GM12878 (cell line): ENCODE measurements around the gene SHB. TPM values are rescaled to one million over a fixed set of nuclear protein-coding genes. Genes with fewer than 3 reads are reported as not detected.

Experiments
- ATAC-seq: fragments of 200-7000 bp; cut with Tn5 transposase; 3 replicates; pipeline ENCODE4 v1.9.1; 2020; ENCODE audit warnings: mild to moderate bottlenecking, moderate library complexity
- BruUV-seq: library from RNA; stranded (reverse); fragments of 400-500 nt; replicated peaks from 2 replicates; lab custom pipeline; 2021; lab: Mats Ljungman, UMichigan
- CTCF ChIA-PET: fragments of 300-600 bp; sonication (Branson Sonifier 250); formaldehyde crosslinking; extraction: SDS; loops from one replicate; lab custom pipeline; 2021; ENCODE audit warnings: inconsistent platforms; lab: Yijun Ruan, JAX
- POLR2A ChIA-PET: fragments of 350-600 bp; formaldehyde crosslinking; extraction: SDS; loops from one replicate; lab custom pipeline; 2021; ENCODE audit warnings: inconsistent platforms; lab: Charles Lee
- RAD21 ChIA-PET: fragments of 300-600 bp; sonication (Branson Sonifier 250); formaldehyde crosslinking; loops from one replicate; lab custom pipeline; 2023; ENCODE audit warnings: antibody characterized with exemption; ENCODE audit not compliant: unreplicated experiment; lab: Charles Lee
- SMC1A ChIA-PET: fragments of 300-600 bp; sonication (Branson Sonifier 250); formaldehyde crosslinking; loops from one replicate; lab custom pipeline; 2023; ENCODE audit not compliant: unreplicated experiment, uncharacterized antibody; lab: Charles Lee
- DNase-seq: peaks from one replicate; pipeline ENCODE4 v3.0.0-alpha.2; 2011; ENCODE audit warnings: low read depth, low spot score
- FAIRE-seq: peaks from 3 replicates; lab custom pipeline; 2011; peaks lifted over from hg19 to GRCh38; lab: Jason Lieb, UNC
- H2AFZ ChIP-seq: 2 replicates; pipeline ENCODE4 v1.6.0; 2011; ENCODE audit warnings: low read depth, low read length, control low read depth; ENCODE audit not compliant: control insufficient read depth
- H3K27ac ChIP-seq: 2 replicates; pipeline ENCODE4 v1.5.1; 2011; ENCODE audit warnings: control low read depth; ENCODE audit not compliant: control insufficient read depth, insufficient read depth
- H3K27me3 ChIP-seq, 2 experiments: replicated peaks in 1 of 2; 2 replicates each; pipeline versions ENCODE4 v1.6.0 to v1.6.1; 2011; ENCODE audit warnings: low read length in 1 of 2; ENCODE audit not compliant: control insufficient read depth in 2 of 2, insufficient read depth in 2 of 2
- H3K36me3 ChIP-seq, 2 experiments: 2 replicates each; pipeline ENCODE4 v1.5.1; 2011; ENCODE audit warnings: low read length in 1 of 2; ENCODE audit not compliant: control insufficient read depth in 2 of 2, insufficient read depth in 2 of 2
- H3K4me1 ChIP-seq: 2 replicates; pipeline ENCODE4 v1.6.1; 2011; ENCODE audit warnings: mild to moderate bottlenecking, low read length, moderate library complexity, mixed read lengths; ENCODE audit not compliant: control insufficient read depth, insufficient read depth
- H3K4me2 ChIP-seq: 2 replicates; pipeline ENCODE4 v1.6.0; 2011; ENCODE audit warnings: control low read depth; ENCODE audit not compliant: control insufficient read depth, insufficient read depth
- H3K4me3 ChIP-seq: fragments of 200-600 bp; sonication (generic); 2 replicates; pipeline ENCODE4 v1.5.1; 2016
- H3K79me2 ChIP-seq: 2 replicates; pipeline ENCODE4 v1.6.0; 2011; ENCODE audit warnings: low read length; ENCODE audit not compliant: control insufficient read depth, insufficient read depth
- H3K9ac ChIP-seq: 2 replicates; pipeline ENCODE4 v1.8.0; 2011; ENCODE audit warnings: low read length, control low read depth, mixed read lengths; ENCODE audit not compliant: control insufficient read depth, insufficient read depth
- H3K9me3 ChIP-seq: replicated peaks from 3 replicates; pipeline ENCODE4 v1.5.1; 2011; ENCODE audit warnings: mild to moderate bottlenecking, low read length; ENCODE audit not compliant: control insufficient read depth, insufficient read depth
- H4K20me1 ChIP-seq: 2 replicates; pipeline ENCODE4 v1.6.0; 2011; ENCODE audit not compliant: control insufficient read depth, insufficient read depth
- ATF7 ChIP-seq: fragments of 450-650 bp; IDR thresholded peaks from 2 replicates; pipeline ENCODE4 v1.6.1; 2016; ENCODE audit warnings: low read depth, mild to moderate bottlenecking
- E4F1 ChIP-seq: fragments of 450-650 bp; IDR thresholded peaks from 2 replicates; pipeline ENCODE4 v1.6.1; 2018; ENCODE audit warnings: borderline replicate concordance, mild to moderate bottlenecking; ENCODE audit not compliant: partially characterized antibody
- EZH2 ChIP-seq: IDR thresholded peaks from 2 replicates; pipeline ENCODE4 v1.6.1; 2012; ENCODE audit warnings: low read depth, mild to moderate bottlenecking, control low read depth, inconsistent platforms, low read length, borderline replicate concordance; ENCODE audit not compliant: control insufficient read depth
- IRF3 ChIP-seq: fragments of 450-650 bp; IDR thresholded peaks from 2 replicates; pipeline ENCODE4 v1.6.1; 2014; ENCODE audit warnings: mild to moderate bottlenecking
- JUNB ChIP-seq: IDR thresholded peaks from 2 replicates; pipeline ENCODE4 v1.6.1; 2016; ENCODE audit warnings: antibody characterized with exemption, mild to moderate bottlenecking
- SPI1 ChIP-seq: IDR thresholded peaks from 2 replicates; pipeline ENCODE4 v1.6.1; 2011; ENCODE audit warnings: low read depth, mild to moderate bottlenecking, low read length, moderate library complexity, borderline replicate concordance; ENCODE audit not compliant: insufficient read depth
- SREBF2 ChIP-seq: IDR thresholded peaks from 2 replicates; pipeline ENCODE4 v1.6.1; 2012; ENCODE audit warnings: mild to moderate bottlenecking, low read length
- TARDBP ChIP-seq: IDR thresholded peaks from 2 replicates; pipeline ENCODE4 v1.6.1; 2016; ENCODE audit warnings: borderline replicate concordance
- TBL1XR1 ChIP-seq: IDR thresholded peaks from 2 replicates; pipeline ENCODE4 v1.6.1; 2012; ENCODE audit warnings: low read depth, low read length, improper control_type of control experiment
- TCF12 ChIP-seq: IDR thresholded peaks from 2 replicates; pipeline ENCODE4 v1.6.1; 2011; ENCODE audit warnings: low read depth, mild to moderate bottlenecking, low read length
- WGBS: methylation state at CpG from one replicate; pipeline ENCODE4 v1.1.6; 2016; ENCODE audit warnings: low lambda C conversion rate; ENCODE audit not compliant: insufficient replicate concordance, insufficient coverage; ENCODE audit errors: missing lambda C conversion rate; 5-methylcytosine and 5-hydroxymethylcytosine counted together
- in situ Hi-C: fragments of 300-500 bp; cut with MboI; formaldehyde crosslinking; loops from 9 replicates; pipeline ENCODE4 v1.14.3; 2018; ENCODE audit warnings: mixed read lengths
- intact Hi-C: fragments of 100-400 bp; cut with micrococcal nuclease; formaldehyde crosslinking; loops from one replicate; pipeline ENCODE4 v1.14.2; 2022; ENCODE audit not compliant: unreplicated experiment
- polyA plus RNA-seq, 11 experiments: library from polyadenylated mRNA; depleted of rRNA in 4 of 11; unstranded in 6 of 11; stranded (reverse) in 5 of 11; fragments of >200 nt; fragmentation: Nextera tagmentation in 4 of 11; fragmentation: Illumina TruSeq in 1 of 11; extraction: Ambion mirVana in 4 of 11; extraction: Trizol in 1 of 11; gene quantifications; 1 replicate in 1 of 11; 2 replicates in 10 of 11; pipeline versions ENCODE4 v1.2.1 to v1.2.3, GENCODE V29; 2011 to 2016; ENCODE audit warnings: inconsistent platforms in 2 of 11, missing spikeins in 2 of 11, low read depth in 1 of 11
- total RNA-seq, 4 experiments: library from RNA; depleted of rRNA in 3 of 4; stranded (reverse); fragments of >200 nt in 3 of 4; fragmentation: Illumina TruSeq in 1 of 4; extraction: Trizol in 1 of 4; gene quantifications; 2 replicates each; pipeline versions ENCODE4 v1.2.1 to v1.2.3, GENCODE V29; 2013 to 2021
- TF ChIP-seq, protein P1 (sequence below): IDR thresholded peaks from 2 replicates; pipeline ENCODE4 v1.6.1; 2011; ENCODE audit warnings: borderline replicate concordance, low read depth, mild to moderate bottlenecking, moderate library complexity, mixed read lengths, low read length; ENCODE audit not compliant: insufficient read depth; ENCODE audit errors: extremely low read length

Gene SHB
- total and polyA plus RNA-seq, 10 of the 15 experiments (the other 5 are each of a cell fraction or from before 2014, with no cell fraction given) = 0.29 to 6.2 (median 1.3) TPM

GRCh38 chr9:37897665-37898064 is 171.4 kb downstream of the SHB start:
- no peak for ATAC-seq
- Histone ChIP-seq H3K36me3 (peaks cover 0 to 3% of the 10 kb centered on the region in 2 experiments; a peak in 3 of 4 replicates), H3K9me3 (no peaks in the 10 kb centered on the region), H4K20me1 (no peaks in the 10 kb centered on the region), H3K4me2 (no peak overlapping the region), H2AFZ (no peak overlapping the region), H3K4me1 (peaks cover 8% of the 10 kb centered on the region; the same call in 1 of the 2 replicates), H3K4me3 (no peak overlapping the region), H3K9ac (no peak overlapping the region), H3K79me2 (peaks cover 16% of the 10 kb centered on the region), H3K27ac (no peak overlapping the region), H3K27me3 (no peaks in the 10 kb centered on the region)
- intact Hi-C loops (no loop called here), in situ Hi-C loops (no loop called here)
- ChIA-PET CTCF (interaction anchor here (0.8 kb wide), 1 partner anchor 100 kb away, joined by 3 read pairs; no protein-coding TSS in a partner anchor), POLR2A (no interaction called here), RAD21 (interaction anchor here (1.0 kb wide), 1 partner anchor 148 kb away, joined by 3 read pairs; no protein-coding TSS in a partner anchor), SMC1A (interaction anchor here (1.4 kb wide), 1 partner anchor 148 kb away, joined by 3 read pairs; no protein-coding TSS in a partner anchor)
- FAIRE-seq = no peak
- TF ChIP-seq JUNB (no peak), TARDBP (no peak), TCF12 (no peak), ATF7 (no peak), SREBF2 (no peak), TBL1XR1 (no peak), SPI1 (no peak), E4F1 (no peak), IRF3 (no peak), EZH2 (no peak)
- TF ChIP-seq, protein P1, sequence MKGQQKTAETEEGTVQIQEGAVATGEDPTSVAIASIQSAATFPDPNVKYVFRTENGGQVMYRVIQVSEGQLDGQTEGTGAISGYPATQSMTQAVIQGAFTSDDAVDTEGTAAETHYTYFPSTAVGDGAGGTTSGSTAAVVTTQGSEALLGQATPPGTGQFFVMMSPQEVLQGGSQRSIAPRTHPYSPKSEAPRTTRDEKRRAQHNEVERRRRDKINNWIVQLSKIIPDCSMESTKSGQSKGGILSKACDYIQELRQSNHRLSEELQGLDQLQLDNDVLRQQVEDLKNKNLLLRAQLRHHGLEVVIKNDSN = no peak
- no TSS peak for BruUV-seq
- DNase-seq = no peak
- 5% methylated on average over 2 of the region's 2 CpGs for WGBS
